H1 (cell line): Measurements from ENCODE around the gene PLEK2. TPM values are rescaled to one million over a fixed set of nuclear protein-coding genes. Genes with fewer than 3 reads are reported as not detected.

Experiments
- CTCF ChIA-PET: fragments of 300-600 bp; sonication (Branson Sonifier 250); formaldehyde crosslinking; loops from one replicate; lab custom pipeline; 2021; ENCODE audit not compliant: partially characterized antibody; lab: Charles Lee
- POLR2A ChIA-PET: fragments of 300-600 bp; sonication (Branson Sonifier 250); formaldehyde crosslinking; loops from one replicate; lab custom pipeline; 2021; ENCODE audit warnings: inconsistent platforms; ENCODE audit not compliant: partially characterized antibody; lab: Charles Lee
- DNase-seq, 2 experiments: peaks; one replicate each; pipeline versions ENCODE4 v3.0.0 to v3.0.0-alpha.2; 2010 to 2022; ENCODE audit warnings: low spot score in 2 of 2, low read depth in 1 of 2, mixed read lengths in 1 of 2
- FAIRE-seq: peaks from 2 replicates; lab custom pipeline; 2011; peaks lifted over from hg19 to GRCh38; lab: Jason Lieb, UNC
- H2AFZ ChIP-seq: 2 replicates; pipeline ENCODE4 v1.8.1; 2012; ENCODE audit warnings: low read length, inconsistent platforms
- H2AK5ac ChIP-seq: 2 replicates; pipeline ENCODE4 v1.6.1; 2013; ENCODE audit warnings: low read depth, low read length
- H2BK120ac ChIP-seq: replicated peaks from 2 replicates; pipeline ENCODE3; 2013; ENCODE audit warnings: low read depth, low read length, inconsistent platforms
- H2BK12ac ChIP-seq: 2 replicates; pipeline ENCODE4 v1.6.1; 2013; ENCODE audit warnings: low read depth, low read length
- H2BK15ac ChIP-seq: 2 replicates; pipeline ENCODE4 v1.6.1; 2013; ENCODE audit warnings: low read length
- H2BK20ac ChIP-seq: 2 replicates; pipeline ENCODE4 v1.6.1; 2013; ENCODE audit warnings: low read length
- H2BK5ac ChIP-seq: 2 replicates; pipeline ENCODE4 v1.6.1; 2013; ENCODE audit warnings: low read depth, low read length
- H3K14ac ChIP-seq: 2 replicates; pipeline ENCODE4 v1.6.1; 2013; ENCODE audit warnings: inconsistent platforms; ENCODE audit not compliant: insufficient read length
- H3K18ac ChIP-seq: 2 replicates; pipeline ENCODE4 v1.6.1; 2013; ENCODE audit warnings: low read length; ENCODE audit errors: extremely low read depth
- H3K23ac ChIP-seq: 2 replicates; pipeline ENCODE4 v1.6.1; 2013; ENCODE audit warnings: inconsistent platforms; ENCODE audit not compliant: insufficient read length
- H3K23me2 ChIP-seq: 2 replicates; pipeline ENCODE4 v1.6.1; 2013; ENCODE audit warnings: low read depth, low read length
- H3K27ac ChIP-seq: 2 replicates; pipeline ENCODE4 v1.6.1; 2011; ENCODE audit warnings: low read depth, low read length, inconsistent platforms
- H3K27me3 ChIP-seq, 4 experiments: replicated peaks in 1 of 4; 1 replicate in 1 of 4; 2 replicates in 3 of 4; pipeline versions ENCODE4 v1.6.1 to v1.8.1; 2011 to 2013; ENCODE audit warnings: low read length in 3 of 4, mild to moderate bottlenecking in 3 of 4, inconsistent platforms in 2 of 4, mixed read lengths in 2 of 4, moderate library complexity in 1 of 4; ENCODE audit not compliant: control insufficient read depth in 3 of 4, insufficient read depth in 3 of 4; ENCODE audit errors: extremely low read depth in 1 of 4
- H3K36me3 ChIP-seq, 4 experiments: 2 replicates each; pipeline versions ENCODE4 v1.6.1 to v1.8.1; 2011 to 2013; ENCODE audit warnings: mild to moderate bottlenecking in 4 of 4, low read length in 3 of 4, moderate library complexity in 2 of 4, control low read depth in 1 of 4, inconsistent platforms in 1 of 4; ENCODE audit not compliant: insufficient read depth in 4 of 4, control insufficient read depth in 2 of 4
- H3K4ac ChIP-seq: replicated peaks from 2 replicates; pipeline ENCODE3; 2013; ENCODE audit warnings: low read length, low read depth, mixed read lengths, inconsistent platforms; ENCODE audit not compliant: insufficient read length
- H3K4me1 ChIP-seq, 4 experiments: replicated peaks in 1 of 4; 1 replicate in 1 of 4; 2 replicates in 3 of 4; pipeline versions ENCODE4 v1.6.1 to v1.8.1; 2011 to 2013; ENCODE audit warnings: low read length in 3 of 4, inconsistent platforms in 2 of 4, mixed read lengths in 1 of 4; ENCODE audit not compliant: insufficient read depth in 4 of 4, control insufficient read depth in 3 of 4
- H3K4me2 ChIP-seq, 2 experiments: 2 replicates each; pipeline versions ENCODE4 v1.6.1 to v1.8.1; 2011 to 2013; ENCODE audit warnings: low read depth in 2 of 2, low read length in 2 of 2, control low read depth in 1 of 2, inconsistent platforms in 1 of 2, mild to moderate bottlenecking in 1 of 2; ENCODE audit not compliant: insufficient read depth in 1 of 2
- H3K4me3 ChIP-seq, 4 experiments: fragments of 200-600, 300-600 bp in 1 of 4; sonication (generic), shearing (Covaris generic), sonication (Bioruptor Twin) in 1 of 4; 2 replicates each; pipeline versions ENCODE4 v1.5.1 to v1.8.1; 2011 to 2016; ENCODE audit warnings: low read length in 4 of 4, low read depth in 3 of 4, control low read depth in 2 of 4, inconsistent platforms in 2 of 4, mild to moderate bottlenecking in 2 of 4, mixed read lengths in 1 of 4, moderate library complexity in 1 of 4; ENCODE audit not compliant: insufficient read depth in 2 of 4; ENCODE audit errors: extremely low read depth in 1 of 4
- H3K56ac ChIP-seq: replicated peaks from 2 replicates; pipeline ENCODE3; 2013; ENCODE audit warnings: low read depth, mild to moderate bottlenecking, mixed read lengths, low read length, inconsistent platforms; ENCODE audit not compliant: insufficient read length
- H3K79me1 ChIP-seq: 2 replicates; pipeline ENCODE4 v1.6.1; 2013; ENCODE audit warnings: low read depth, low read length, control low read depth
- H3K79me2 ChIP-seq, 2 experiments: 2 replicates each; pipeline versions ENCODE4 v1.6.1 to v1.8.1; 2012 to 2013; ENCODE audit warnings: low read length in 2 of 2, mild to moderate bottlenecking in 2 of 2, inconsistent platforms in 1 of 2; ENCODE audit not compliant: insufficient read depth in 2 of 2, control insufficient read depth in 1 of 2
- H3K9ac ChIP-seq, 4 experiments: replicated peaks in 1 of 4; 1 replicate in 1 of 4; 2 replicates in 3 of 4; pipeline versions ENCODE4 v1.6.1 to v1.8.1; 2011 to 2013; ENCODE audit warnings: low read depth in 3 of 4, low read length in 3 of 4, control low read depth in 2 of 4, mild to moderate bottlenecking in 2 of 4, moderate library complexity in 2 of 4, inconsistent platforms in 1 of 4; ENCODE audit errors: extremely low read depth in 1 of 4
- H3K9me3 ChIP-seq, 2 experiments: 2 replicates each; pipeline versions ENCODE4 v1.6.1 to v1.8.1; 2012 to 2013; ENCODE audit warnings: mild to moderate bottlenecking in 2 of 2, moderate library complexity in 2 of 2, control low read depth in 1 of 2, inconsistent platforms in 1 of 2, low read depth in 1 of 2, low read length in 1 of 2, mixed read lengths in 1 of 2; ENCODE audit not compliant: insufficient read depth in 2 of 2
- H4K20me1 ChIP-seq, 2 experiments: replicated peaks in 1 of 2; 2 replicates each; pipeline versions ENCODE3 to v1.8.1; 2011 to 2013; ENCODE audit warnings: inconsistent platforms in 2 of 2, low read length in 2 of 2, mild to moderate bottlenecking in 1 of 2; ENCODE audit not compliant: insufficient read depth in 2 of 2, control insufficient read depth in 1 of 2
- H4K5ac ChIP-seq: 2 replicates; pipeline ENCODE4 v1.6.1; 2013; ENCODE audit warnings: low read length, low read depth, mixed read lengths, inconsistent platforms; ENCODE audit not compliant: insufficient read length
- H4K8ac ChIP-seq: 2 replicates; pipeline ENCODE4 v1.8.0; 2013; ENCODE audit warnings: mild to moderate bottlenecking, moderate library complexity, low read length, inconsistent platforms; ENCODE audit not compliant: insufficient read depth; ENCODE audit errors: extremely low read depth
- H4K91ac ChIP-seq: replicated peaks from 2 replicates; pipeline ENCODE3; 2013; ENCODE audit warnings: low read length, mixed read lengths, inconsistent platforms; ENCODE audit not compliant: insufficient read length
- CHD2 ChIP-seq: IDR thresholded peaks from 2 replicates; pipeline ENCODE4 v1.6.1; 2012; ENCODE audit warnings: low read length, improper control_type of control experiment
- EZH2 ChIP-seq: fragments of 200-600 bp; sonication (generic); IDR thresholded peaks from 2 replicates; pipeline ENCODE4 v1.7.1; 2012; ENCODE audit warnings: low read depth, mild to moderate bottlenecking, moderate library complexity, low read length, inconsistent platforms; ENCODE audit not compliant: severe bottlenecking
- KDM4A ChIP-seq: IDR thresholded peaks from one replicate; pipeline ENCODE4 v1.7.1; 2012; ENCODE audit warnings: low read depth, mild to moderate bottlenecking, moderate library complexity, low read length, inconsistent platforms; ENCODE audit not compliant: severe bottlenecking
- KDM5A ChIP-seq: fragments of 200-600 bp; IDR thresholded peaks from 2 replicates; pipeline ENCODE4 v1.7.1; 2012; ENCODE audit warnings: mild to moderate bottlenecking, low read length, inconsistent platforms, mixed read lengths
- MAX ChIP-seq: IDR thresholded peaks from 2 replicates; pipeline ENCODE4 v1.6.1; 2012; ENCODE audit warnings: inconsistent platforms
- NRF1 ChIP-seq: IDR thresholded peaks from 2 replicates; pipeline ENCODE4 v1.6.1; 2011; ENCODE audit warnings: mild to moderate bottlenecking, low read depth, low read length, improper control_type of control experiment
- SP4 ChIP-seq: IDR thresholded peaks from 2 replicates; pipeline ENCODE4 v1.6.1; 2012; ENCODE audit warnings: low read length, inconsistent platforms
- TAF7 ChIP-seq: optimal IDR thresholded peaks from 2 replicates; pipeline ENCODE3; 2011; ENCODE audit warnings: low read depth, mild to moderate bottlenecking, inconsistent platforms, low read length, moderate library complexity, borderline replicate concordance
- TCF12 ChIP-seq: IDR thresholded peaks from 2 replicates; pipeline ENCODE4 v1.6.1; 2011; ENCODE audit warnings: low read depth, mild to moderate bottlenecking, low read length
- WGBS, 2 experiments: shearing (Covaris generic) in 1 of 2; methylation state at CpG; one replicate each; pipeline versions ENCODE4 v1.1.6 to v1.1.7; 2013 to 2015; ENCODE audit warnings: low lambda C conversion rate in 2 of 2, mixed read lengths in 2 of 2, inconsistent platforms in 1 of 2, low coverage in 1 of 2, missing lambda C conversion rate in 1 of 2; ENCODE audit not compliant: insufficient replicate concordance in 2 of 2, insufficient coverage in 1 of 2, insufficient read length in 1 of 2; ENCODE audit errors: extremely low coverage in 1 of 2, missing lambda C conversion rate in 1 of 2; 5-methylcytosine and 5-hydroxymethylcytosine counted together
- polyA plus RNA-seq, 7 experiments: library from polyadenylated mRNA; depleted of rRNA in 3 of 7; stranded (reverse) in 5 of 7; unstranded in 2 of 7; fragments of >200 nt in 5 of 7; fragments of 200-250 nt in 2 of 7; gene quantifications; 1 replicate in 5 of 7; 2 replicates in 1 of 7; 4 replicates in 1 of 7; pipeline versions ENCODE4 v1.2.1 to v1.2.3, GENCODE V29; 2011 to 2013; ENCODE audit warnings: missing spikeins in 2 of 7, mixed read lengths in 2 of 7
- total RNA-seq: library from RNA; stranded (reverse); fragmentation: NEBNext Ultra II Directional; extraction: Animal tissue kit (Norgen Biotek cat#: 25700); gene quantifications from 2 replicates; pipeline ENCODE4 v1.2.1, GENCODE V29; 2021

Gene PLEK2
- total and polyA plus RNA-seq, 2 of the 8 experiments (the other 6 are each of a cell fraction or from before 2014, with no cell fraction given), result 0.41 to 2.1 TPM

DNA sequence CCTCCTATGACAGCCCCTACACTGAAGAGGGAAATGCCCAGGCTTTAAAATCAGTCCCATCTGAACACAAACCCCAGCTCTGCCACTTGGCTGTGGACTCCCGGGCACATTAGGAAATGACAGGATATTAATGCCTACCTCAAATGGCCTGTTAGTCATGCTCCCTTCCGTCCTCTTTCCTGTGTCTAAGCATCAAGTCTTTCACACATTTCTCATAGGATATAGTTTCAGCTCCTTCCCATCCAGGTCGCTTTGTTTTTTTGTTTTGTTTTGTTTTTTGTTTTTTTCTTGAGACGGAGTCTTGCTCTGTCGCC lies 16.1 kb downstream of the PLEK2 start:
- WGBS, 2 experiments, result 91% methylated on average over 5 of the region's 5 CpGs; no CpG with 5 or more reads in 1 of the 2 experiments
- H2BK12ac ChIP-seq, result no peak overlapping the region
- CTCF ChIA-PET, result interaction anchor here (1.5 to 1.8 kb wide), 3 partner anchors 11 to 32 kb away, joined by 3 to 6 read pairs (median 4); no protein-coding TSS in a partner anchor
- H3K4ac ChIP-seq, result no peak overlapping the region
- no peaks in the 10 kb centered on the region for H3K79me1 ChIP-seq
- H3K27ac ChIP-seq, result no peak overlapping the region
- H3K27me3 ChIP-seq, result no peaks in the 10 kb centered on the region
- H2AFZ ChIP-seq, result no peak overlapping the region
- H3K4me3 ChIP-seq, result no peak overlapping the region
- no peak overlapping the region for H4K5ac ChIP-seq
- H4K20me1 ChIP-seq, result no peaks in the 10 kb centered on the region
- no peak overlapping the region for H3K23ac ChIP-seq
- H3K36me3 ChIP-seq, result no peaks in the 10 kb centered on the region
- no peak for DNase-seq
- no peaks in the 10 kb centered on the region for H3K9me3 ChIP-seq
- H3K56ac ChIP-seq, result no peak overlapping the region
- H4K91ac ChIP-seq, result no peak overlapping the region
- no peak overlapping the region for H2AK5ac ChIP-seq
- FAIRE-seq, result no peak
- H3K9ac ChIP-seq, result no peak overlapping the region
- no peak overlapping the region for H3K14ac ChIP-seq
- no peak overlapping the region for H2BK120ac ChIP-seq
- POLR2A ChIA-PET, result interaction anchor here (0.8 to 1.3 kb wide), 2 partner anchors 10 to 32 kb away, joined by 3 to 4 read pairs; no protein-coding TSS in a partner anchor
- H3K4me2 ChIP-seq, result no peak overlapping the region
- no peak overlapping the region for H4K8ac ChIP-seq
- no peak overlapping the region for H2BK20ac ChIP-seq
- no peak overlapping the region for H2BK5ac ChIP-seq
- H2BK15ac ChIP-seq, result no peak overlapping the region
- no peak overlapping the region for H3K18ac ChIP-seq
- H3K4me1 ChIP-seq, result no peaks in the 10 kb centered on the region; a peak in 1 of 7 replicates
- no peaks in the 10 kb centered on the region for H3K79me2 ChIP-seq
- no peaks in the 10 kb centered on the region for H3K23me2 ChIP-seq
- TF ChIP-seq KDM5A (no peak), SP4 (no peak), KDM4A (no peak), CHD2 (no peak), TCF12 (no peak), MAX (no peak), TAF7 (no peak), NRF1 (no peak), EZH2 (no peak)
